ENCODE data around the gene RAB24. TPM values are rescaled to one million over a fixed set of nuclear protein-coding genes. Genes with fewer than 3 reads are reported as not detected.

The RAB24 gene
- total and polyA plus RNA-seq, 7 experiments from 2014 or later: 14.9 to 47.5 (median 23.7) TPM

DNA sequence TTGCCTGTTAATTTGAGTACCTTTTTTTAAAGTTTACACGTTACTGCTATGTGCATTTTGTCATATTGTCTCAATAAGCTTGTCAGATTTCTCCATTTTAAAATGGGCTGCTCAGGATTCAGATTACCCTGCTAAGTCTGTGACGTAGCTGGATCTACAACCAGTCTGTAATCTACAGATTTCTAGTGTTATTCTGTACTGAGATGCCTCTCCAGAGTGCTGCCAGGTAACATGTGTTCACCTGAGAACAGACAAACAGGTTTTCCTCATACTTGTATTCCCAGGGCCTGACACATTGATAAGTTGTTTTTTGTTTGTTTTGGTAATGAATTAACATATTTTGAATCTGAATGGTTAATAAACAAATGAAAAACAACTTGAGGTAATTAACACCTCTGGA lies 15.3 kb downstream of the RAB24 start:
- Histone ChIP-seq H3K27ac (ENCODE audit: low read depth, low read length) (no peak overlapping the region), H3K27me3 (ENCODE audit: control insufficient read depth in 2 of 2, insufficient read depth in 2 of 2, low read length in 2 of 2) (no peaks in the 10 kb centered on the region), H3K4me1 (ENCODE audit: control insufficient read depth in 2 of 2, insufficient read depth in 2 of 2, low read length in 2 of 2) (no peaks in the 10 kb centered on the region), H3K9me3 (ENCODE audit: control insufficient read depth in 2 of 3, low read length in 3 of 3) (no peaks in the 10 kb centered on the region), H3K4me3 (ENCODE audit: low read length) (no peak overlapping the region), H3K36me3 (ENCODE audit: control insufficient read depth in 2 of 3, insufficient read depth in 3 of 3, low read length in 3 of 3) (peaks cover 13 to 72% (median 22%) of the 10 kb centered on the region in 3 experiments)
- Mint-ChIP-seq H3K4me3 (no peak overlapping the region), H3K9me3 (no peaks in the 10 kb centered on the region), H3K4me1 (peaks cover 0 to 8% (median 0%) of the 10 kb centered on the region in 7 donors), H3K27ac (no peak overlapping the region), H3K27me3 (no peaks in the 10 kb centered on the region), H3K36me3 (peaks cover 18 to 48% (median 29%) of the 10 kb centered on the region in 5 donors)
- ATAC-seq: no peak
- POLR2A ChIA-PET: no interaction called here
- CTCF ChIA-PET: interaction anchor here (1.1 kb wide), 1 partner anchor 17 kb away, joined by 3 read pairs; no protein-coding TSS in a partner anchor
- intact Hi-C loops (cut with micrococcal nuclease): no loop called here
- DNase-seq: no peak

DNA sequence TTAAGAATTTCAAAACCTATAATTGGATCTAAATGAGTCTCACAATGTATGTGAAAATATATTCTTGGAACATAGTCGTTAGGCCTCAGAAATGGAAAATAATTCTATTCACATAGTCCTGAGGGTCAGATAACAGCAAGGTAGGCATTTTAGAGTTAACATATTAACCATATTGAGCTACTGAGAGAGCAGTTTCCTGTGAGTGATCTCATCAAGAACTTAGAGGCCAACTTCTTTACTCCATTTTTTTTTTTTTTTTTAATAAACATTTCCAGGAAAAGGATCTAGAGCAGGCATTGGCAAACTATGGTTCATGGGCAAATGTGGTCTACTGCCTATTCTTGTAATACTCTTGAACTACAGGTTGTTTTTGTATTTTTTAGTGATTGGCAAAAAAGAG lies 26.6 kb downstream of the RAB24 start:
- no peak for DNase-seq
- Mint-ChIP-seq H3K27me3 (no peaks in the 10 kb centered on the region), H3K27ac (peak overlapping the region in 5 of 9 donors; percentile 34 to 78 (median 51)), H3K36me3 (peaks cover 11 to 51% (median 28%) of the 10 kb centered on the region in 5 donors), H3K4me1 (peaks cover 0 to 12% (median 4%) of the 10 kb centered on the region in 7 donors), H3K4me3 (no peak overlapping the region), H3K9me3 (no peaks in the 10 kb centered on the region)
- Histone ChIP-seq H3K36me3 (ENCODE audit: control insufficient read depth in 2 of 3, insufficient read depth in 3 of 3, low read length in 3 of 3) (peaks cover 4 to 59% (median 5%) of the 10 kb centered on the region in 3 experiments), H3K27ac (ENCODE audit: low read depth, low read length) (no peak overlapping the region), H3K4me3 (ENCODE audit: low read length) (no peak overlapping the region), H3K4me1 (ENCODE audit: control insufficient read depth in 2 of 2, insufficient read depth in 2 of 2, low read length in 2 of 2) (no peaks in the 10 kb centered on the region), H3K27me3 (ENCODE audit: control insufficient read depth in 2 of 2, insufficient read depth in 2 of 2, low read length in 2 of 2) (no peaks in the 10 kb centered on the region), H3K9me3 (ENCODE audit: control insufficient read depth in 2 of 3, low read length in 3 of 3) (no peaks in the 10 kb centered on the region)
- ChIA-PET CTCF (no interaction called here), POLR2A (no interaction called here)
- intact Hi-C loops (cut with micrococcal nuclease): no loop called here
- ATAC-seq: no peak

DNA sequence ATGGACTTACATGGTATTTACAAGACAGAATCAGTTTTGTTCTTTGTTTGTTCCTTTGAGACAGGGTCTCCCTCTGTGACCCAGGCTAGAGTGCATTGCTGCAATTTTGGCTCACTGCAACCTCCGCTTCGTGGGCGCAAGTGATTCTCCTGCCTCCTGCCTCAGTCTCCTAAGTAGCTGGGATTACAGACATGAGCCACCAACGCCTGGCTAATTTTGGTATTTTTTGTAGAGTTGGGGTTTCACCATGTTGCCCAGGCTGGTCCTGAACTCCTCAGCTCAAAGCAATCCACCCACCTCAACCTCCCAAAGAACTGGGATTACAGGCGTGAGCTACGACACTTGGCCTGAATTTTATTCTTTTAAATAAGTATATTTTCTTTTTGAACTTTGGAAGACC lies 27.6 kb downstream of the RAB24 start:
- ATAC-seq: no peak
- intact Hi-C loops (cut with micrococcal nuclease): no loop called here
- H3K27me3 Mint-ChIP-seq: no peaks in the 10 kb centered on the region
- H3K4me3 Mint-ChIP-seq: no peak overlapping the region
- no peaks in the 10 kb centered on the region for H3K9me3 Mint-ChIP-seq
- ChIA-PET POLR2A (no interaction called here), CTCF (no interaction called here)
- no peak overlapping the region for H3K27ac ChIP-seq (ENCODE audit: low read depth, low read length)
- H3K27ac Mint-ChIP-seq: peak overlapping the region in 1 of 9 donors; percentile 25
- peaks cover 6 to 51% (median 26%) of the 10 kb centered on the region in 5 donors for H3K36me3 Mint-ChIP-seq
- no peaks in the 10 kb centered on the region for H3K27me3 ChIP-seq (ENCODE audit: control insufficient read depth in 2 of 2, insufficient read depth in 2 of 2, low read length in 2 of 2)
- H3K4me3 ChIP-seq (ENCODE audit: low read length): no peak overlapping the region
- H3K4me1 ChIP-seq (ENCODE audit: control insufficient read depth in 2 of 2, insufficient read depth in 2 of 2, low read length in 2 of 2): no peaks in the 10 kb centered on the region
- H3K9me3 ChIP-seq (ENCODE audit: control insufficient read depth in 2 of 3, low read length in 3 of 3): no peaks in the 10 kb centered on the region
- peaks cover 0 to 12% (median 4%) of the 10 kb centered on the region in 7 donors for H3K4me1 Mint-ChIP-seq
- no peak for DNase-seq
- peaks cover 4 to 60% (median 12%) of the 10 kb centered on the region in 3 experiments for H3K36me3 ChIP-seq (ENCODE audit: control insufficient read depth in 2 of 3, insufficient read depth in 3 of 3, low read length in 3 of 3)

DNA sequence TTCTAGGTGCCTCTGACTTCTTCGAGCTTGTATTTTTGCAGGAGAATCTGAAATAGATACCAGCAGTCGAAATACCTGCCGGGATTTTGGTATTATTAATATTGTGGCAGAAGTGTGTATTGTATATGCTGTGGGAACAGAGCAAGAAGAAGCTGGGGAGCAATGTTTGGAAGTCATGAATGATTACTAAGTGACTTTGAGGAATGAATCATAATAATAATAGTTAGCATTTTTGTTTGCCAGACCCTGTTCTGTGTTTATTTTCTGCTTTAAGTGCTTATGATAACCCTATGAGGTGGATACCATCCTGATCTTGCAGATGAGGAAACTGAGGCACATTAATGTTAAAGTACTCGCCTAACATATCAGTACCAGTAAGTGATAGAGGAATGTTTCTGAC lies 32.4 kb downstream of the RAB24 start:
- ChIA-PET CTCF (interaction anchor here (0.9 to 1.4 kb wide), 2 partner anchors 12 to 17 kb away, joined by 3 read pairs; no protein-coding TSS in a partner anchor), POLR2A (no interaction called here)
- Mint-ChIP-seq H3K27me3 (no peaks in the 10 kb centered on the region), H3K9me3 (no peaks in the 10 kb centered on the region), H3K4me1 (peaks cover 0 to 3% (median 0%) of the 10 kb centered on the region in 7 donors), H3K27ac (peak overlapping the region in 2 of 9 donors; percentile 24 to 62), H3K4me3 (no peak overlapping the region), H3K36me3 (peaks cover 8 to 48% (median 27%) of the 10 kb centered on the region in 5 donors)
- DNase-seq (no peak), ATAC-seq (no peak)
- Histone ChIP-seq H3K4me3 (ENCODE audit: low read length) (no peak overlapping the region), H3K27ac (ENCODE audit: low read depth, low read length) (no peak overlapping the region), H3K36me3 (ENCODE audit: control insufficient read depth in 2 of 3, insufficient read depth in 3 of 3, low read length in 3 of 3) (peaks cover 12 to 89% (median 31%) of the 10 kb centered on the region in 3 experiments), H3K9me3 (ENCODE audit: control insufficient read depth in 2 of 3, low read length in 3 of 3) (no peaks in the 10 kb centered on the region), H3K27me3 (ENCODE audit: control insufficient read depth in 2 of 2, insufficient read depth in 2 of 2, low read length in 2 of 2) (no peaks in the 10 kb centered on the region), H3K4me1 (ENCODE audit: control insufficient read depth in 2 of 2, insufficient read depth in 2 of 2, low read length in 2 of 2) (no peaks in the 10 kb centered on the region)
- intact Hi-C loops (cut with micrococcal nuclease): no loop called here

DNA sequence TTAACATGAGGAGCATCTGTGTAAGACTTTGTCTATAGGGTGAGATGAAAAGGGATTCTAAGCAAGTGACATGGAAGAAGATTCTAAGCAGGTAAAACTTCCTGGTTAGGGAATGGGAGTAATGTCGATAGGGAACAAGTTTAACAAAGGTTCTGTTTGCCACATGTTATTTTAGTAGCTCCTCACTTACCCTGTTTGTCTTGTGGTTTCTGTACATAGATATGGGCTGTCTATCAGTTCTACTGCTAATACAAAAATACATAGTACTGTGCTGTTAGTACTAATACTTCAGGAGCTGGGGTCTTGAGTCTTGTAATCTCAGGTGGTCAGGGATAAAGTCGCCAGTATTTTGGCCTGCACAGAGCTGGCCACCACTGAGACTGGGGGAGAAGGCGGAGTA lies 32.9 kb downstream of the RAB24 start:
- ATAC-seq (no peak), DNase-seq (no peak)
- Histone ChIP-seq H3K4me3 (ENCODE audit: low read length) (no peak overlapping the region), H3K4me1 (ENCODE audit: control insufficient read depth in 2 of 2, insufficient read depth in 2 of 2, low read length in 2 of 2) (no peaks in the 10 kb centered on the region), H3K36me3 (ENCODE audit: control insufficient read depth in 2 of 3, insufficient read depth in 3 of 3, low read length in 3 of 3) (peaks cover 12 to 89% (median 31%) of the 10 kb centered on the region in 3 experiments), H3K27ac (ENCODE audit: low read depth, low read length) (no peak overlapping the region), H3K9me3 (ENCODE audit: control insufficient read depth in 2 of 3, low read length in 3 of 3) (no peaks in the 10 kb centered on the region), H3K27me3 (ENCODE audit: control insufficient read depth in 2 of 2, insufficient read depth in 2 of 2, low read length in 2 of 2) (no peaks in the 10 kb centered on the region)
- Mint-ChIP-seq H3K4me1 (peaks cover 0 to 3% (median 0%) of the 10 kb centered on the region in 7 donors), H3K9me3 (no peaks in the 10 kb centered on the region), H3K27me3 (no peaks in the 10 kb centered on the region), H3K36me3 (peaks cover 8 to 53% (median 27%) of the 10 kb centered on the region in 5 donors), H3K27ac (peak overlapping the region in 4 of 9 donors; percentile 5 to 62 (median 30)), H3K4me3 (no peak overlapping the region)
- CTCF ChIA-PET: interaction anchor here (1.4 kb wide), 1 partner anchor 12 kb away, joined by 3 read pairs; no protein-coding TSS in a partner anchor
- POLR2A ChIA-PET: no interaction called here
- intact Hi-C loops (cut with micrococcal nuclease): no loop called here

DNA sequence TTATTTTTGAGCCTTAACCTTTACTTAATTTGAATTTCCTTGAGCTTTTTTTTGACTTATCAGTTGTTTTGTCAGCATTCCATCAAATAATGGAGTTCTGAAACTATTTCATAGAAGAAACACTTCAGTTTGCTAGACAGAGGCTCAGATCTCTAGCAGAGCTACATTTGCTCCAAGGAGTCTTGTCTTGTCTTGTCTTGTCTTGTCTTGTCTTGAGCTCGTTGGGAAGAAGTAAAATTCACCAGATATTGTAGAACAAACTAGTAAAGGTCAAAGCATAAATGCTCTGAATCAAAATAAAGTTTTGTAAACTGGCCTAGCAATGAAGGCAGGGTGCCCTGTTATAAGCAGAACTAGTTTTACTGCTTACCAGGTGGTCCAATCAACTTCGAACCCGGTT lies 33.5 kb downstream of the RAB24 start:
- Mint-ChIP-seq H3K27me3 (no peaks in the 10 kb centered on the region), H3K4me3 (no peak overlapping the region), H3K36me3 (peaks cover 8 to 57% (median 24%) of the 10 kb centered on the region in 5 donors), H3K4me1 (peaks cover 0 to 3% (median 0%) of the 10 kb centered on the region in 7 donors), H3K9me3 (no peaks in the 10 kb centered on the region), H3K27ac (no peak overlapping the region)
- intact Hi-C loops (cut with micrococcal nuclease): no loop called here
- Histone ChIP-seq H3K4me3 (ENCODE audit: low read length) (no peak overlapping the region), H3K27ac (ENCODE audit: low read depth, low read length) (no peak overlapping the region), H3K36me3 (ENCODE audit: control insufficient read depth in 2 of 3, insufficient read depth in 3 of 3, low read length in 3 of 3) (peaks cover 14 to 89% (median 31%) of the 10 kb centered on the region in 3 experiments), H3K9me3 (ENCODE audit: control insufficient read depth in 2 of 3, low read length in 3 of 3) (no peaks in the 10 kb centered on the region), H3K4me1 (ENCODE audit: control insufficient read depth in 2 of 2, insufficient read depth in 2 of 2, low read length in 2 of 2) (no peaks in the 10 kb centered on the region), H3K27me3 (ENCODE audit: control insufficient read depth in 2 of 2, insufficient read depth in 2 of 2, low read length in 2 of 2) (no peaks in the 10 kb centered on the region)
- CTCF ChIA-PET: interaction anchor here (1.4 kb wide), 1 partner anchor 13 kb away, joined by 3 read pairs; no protein-coding TSS in a partner anchor
- POLR2A ChIA-PET: no interaction called here
- no peak for DNase-seq
- no peak for ATAC-seq
